H1 (cell line): ENCODE measurements around the gene RBM15. TPM values are rescaled to one million over a fixed set of nuclear protein-coding genes. Genes with fewer than 3 reads are reported as not detected.

Source experiments
- CEBPB ChIP-seq: IDR thresholded peaks from 2 replicates; pipeline ENCODE4 v1.6.1; 2012; ENCODE audit warnings: low read depth, low read length
- EP300 ChIP-seq, 2 experiments: IDR thresholded peaks; 1 replicate in 1 of 2; 2 replicates in 1 of 2; pipeline ENCODE4 v1.6.1; 2011 to 2012; ENCODE audit warnings: low read depth in 2 of 2, low read length in 2 of 2, mild to moderate bottlenecking in 2 of 2, borderline replicate concordance in 1 of 2, inconsistent platforms in 1 of 2, moderate library complexity in 1 of 2
- PHF8 ChIP-seq: fragments of 200-600 bp; sonication (generic); conservative IDR thresholded peaks from 2 replicates; pipeline ENCODE4 v1.7.1; 2012; ENCODE audit warnings: low read depth, mild to moderate bottlenecking, inconsistent platforms, low read length, moderate library complexity
- polyA plus RNA-seq, 7 experiments: library from polyadenylated mRNA; depleted of rRNA in 3 of 7; stranded (reverse) in 5 of 7; unstranded in 2 of 7; fragments of >200 nt in 5 of 7; fragments of 200-250 nt in 2 of 7; gene quantifications; 1 replicate in 5 of 7; 2 replicates in 1 of 7; 4 replicates in 1 of 7; pipeline versions ENCODE4 v1.2.1 to v1.2.3, GENCODE V29; 2011 to 2013; ENCODE audit warnings: missing spikeins in 2 of 7, mixed read lengths in 2 of 7
- total RNA-seq: library from RNA; stranded (reverse); fragmentation: NEBNext Ultra II Directional; extraction: Animal tissue kit (Norgen Biotek cat#: 25700); gene quantifications from 2 replicates; pipeline ENCODE4 v1.2.1, GENCODE V29; 2021
- TF ChIP-seq, protein P1 (sequence below): IDR thresholded peaks from 2 replicates; pipeline ENCODE4 v1.6.1; 2011; ENCODE audit warnings: low read length, improper control_type of control experiment

The RBM15 gene
- total and polyA plus RNA-seq, 2 of the 8 experiments (the other 6 are each of a cell fraction or from before 2014, with no cell fraction given): 13.5 to 44.9 TPM

DNA sequence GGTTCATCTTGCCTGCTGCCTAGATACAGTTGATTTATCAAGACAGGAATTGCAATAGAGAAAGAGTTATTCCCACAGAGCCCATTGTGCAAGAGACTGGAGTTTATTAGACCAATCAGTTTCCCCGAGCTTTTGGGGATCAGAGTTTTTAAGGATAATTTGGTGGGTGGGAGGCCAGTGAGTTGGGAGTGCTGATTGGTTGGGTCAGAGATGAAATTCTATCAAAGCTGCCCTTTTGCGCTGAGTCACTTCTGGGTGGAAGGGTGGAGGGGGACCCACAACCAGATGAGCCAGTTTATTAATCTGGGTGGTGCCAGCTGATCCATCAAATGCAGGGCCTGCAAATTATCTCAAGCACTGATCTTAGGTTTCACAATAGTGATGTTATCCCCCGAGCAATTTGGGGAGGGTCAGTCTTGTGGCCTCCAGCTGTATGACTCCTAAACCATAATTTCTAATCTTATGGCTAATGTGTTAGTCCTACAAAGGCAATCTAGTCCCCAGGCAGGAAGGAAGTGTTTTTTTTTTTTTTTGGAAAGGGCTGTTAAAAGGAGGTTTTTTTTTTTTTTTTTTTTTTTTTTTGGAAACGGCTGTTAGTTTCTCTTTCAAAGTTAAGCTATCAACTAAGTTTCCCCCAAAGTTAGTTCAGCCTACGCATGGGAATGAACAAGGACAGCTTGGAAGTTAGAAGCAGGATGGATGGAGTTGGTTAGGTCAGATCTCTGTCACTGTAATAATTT is 44.2 kb downstream of the RBM15 start (continued):
- TF ChIP-seq PHF8 (no peak), CEBPB (no peak), EP300 (IDR thresholded peaks at IDR 0.05; ENCODE audit: borderline replicate concordance in 1 of 2, low read depth in 2 of 2, low read length in 2 of 2) (no peak)
- TF ChIP-seq, protein P1, sequence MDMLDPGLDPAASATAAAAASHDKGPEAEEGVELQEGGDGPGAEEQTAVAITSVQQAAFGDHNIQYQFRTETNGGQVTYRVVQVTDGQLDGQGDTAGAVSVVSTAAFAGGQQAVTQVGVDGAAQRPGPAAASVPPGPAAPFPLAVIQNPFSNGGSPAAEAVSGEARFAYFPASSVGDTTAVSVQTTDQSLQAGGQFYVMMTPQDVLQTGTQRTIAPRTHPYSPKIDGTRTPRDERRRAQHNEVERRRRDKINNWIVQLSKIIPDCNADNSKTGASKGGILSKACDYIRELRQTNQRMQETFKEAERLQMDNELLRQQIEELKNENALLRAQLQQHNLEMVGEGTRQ: no peak
- TF ChIP-seq, all 59 proteins: peak for 0
